Common myeloid progenitor, CD34-positive (primary cell): ENCODE data around the gene PMM2.

Experiments used
- CTCF ChIA-PET: fragments of 350-600 bp; sonication (Branson Sonifier 250); formaldehyde crosslinking; loops from one replicate; lab custom pipeline; 2021; ENCODE audit warnings: antibody characterized with exemption; lab: Charles Lee
- POLR2A ChIA-PET: fragments of 350-600 bp; sonication (Branson Sonifier 250); formaldehyde crosslinking; loops from one replicate; lab custom pipeline; 2021; ENCODE audit warnings: antibody characterized with exemption; lab: Charles Lee
- DNase-seq, 3 donors: peaks; one replicate each; pipeline versions ENCODE4 v3.0.0 to v3.0.0-alpha.2; 2013
- H3K27ac ChIP-seq, 2 experiments: 1 replicate in 1 of 2; 2 replicates in 1 of 2; pipeline ENCODE4 v1.7.0; 2013; ENCODE audit warnings: inconsistent platforms in 2 of 2, low read length in 2 of 2, mild to moderate bottlenecking in 2 of 2, low read depth in 1 of 2, moderate library complexity in 1 of 2; ENCODE audit not compliant: severe bottlenecking in 2 of 2, insufficient read depth in 1 of 2, poor library complexity in 1 of 2
- H3K27me3 ChIP-seq, 5 experiments: replicated peaks in 2 of 5; 1 replicate in 3 of 5; 2 replicates in 2 of 5; pipeline versions ENCODE4 v1.6.1 to v1.7.0; 2013; ENCODE audit warnings: low read length in 4 of 5, mild to moderate bottlenecking in 2 of 5, moderate library complexity in 2 of 5, inconsistent platforms in 1 of 5; ENCODE audit not compliant: insufficient read depth in 5 of 5, control insufficient read depth in 4 of 5
- H3K36me3 ChIP-seq, 4 experiments: 1 replicate in 2 of 4; 2 replicates in 2 of 4; pipeline versions ENCODE4 v1.6.1 to v1.7.0; 2013; ENCODE audit warnings: low read length in 3 of 4, control low read depth in 1 of 4, mild to moderate bottlenecking in 1 of 4; ENCODE audit not compliant: control insufficient read depth in 4 of 4, insufficient read depth in 4 of 4
- H3K4me1 ChIP-seq, 4 experiments: 1 replicate in 3 of 4; 2 replicates in 1 of 4; pipeline versions ENCODE4 v1.6.1 to v1.7.1; 2013; ENCODE audit warnings: low read length in 3 of 4, mild to moderate bottlenecking in 3 of 4, control low read depth in 1 of 4, inconsistent platforms in 1 of 4, moderate library complexity in 1 of 4; ENCODE audit not compliant: control insufficient read depth in 4 of 4, insufficient read depth in 4 of 4; ENCODE audit errors: control extremely low read depth in 1 of 4
- H3K4me3 ChIP-seq, 7 experiments: 1 replicate in 4 of 7; 2 replicates in 3 of 7; pipeline versions ENCODE4 v1.5.1 to v1.7.0; 2013; ENCODE audit warnings: mild to moderate bottlenecking in 7 of 7, low read length in 6 of 7, moderate library complexity in 6 of 7, inconsistent platforms in 2 of 7, low read depth in 2 of 7, control low read depth in 1 of 7; ENCODE audit not compliant: insufficient read depth in 4 of 7, control insufficient read depth in 1 of 7; ENCODE audit errors: extremely low read depth in 1 of 7
- H3K9me3 ChIP-seq, 5 experiments: 1 replicate in 4 of 5; 2 replicates in 1 of 5; pipeline versions ENCODE4 v1.6.1 to v1.7.1; 2013; ENCODE audit warnings: low read length in 4 of 5, mild to moderate bottlenecking in 2 of 5, inconsistent platforms in 1 of 5, low read depth in 1 of 5, moderate library complexity in 1 of 5; ENCODE audit not compliant: control insufficient read depth in 4 of 5, insufficient read depth in 2 of 5; ENCODE audit errors: control extremely low read depth in 1 of 5
- WGBS: methylation state at CpG from one replicate; pipeline ENCODE4 v1.1.5; 2013; ENCODE audit not compliant: insufficient coverage; 5-methylcytosine and 5-hydroxymethylcytosine counted together

The PMM2 gene

DNA sequence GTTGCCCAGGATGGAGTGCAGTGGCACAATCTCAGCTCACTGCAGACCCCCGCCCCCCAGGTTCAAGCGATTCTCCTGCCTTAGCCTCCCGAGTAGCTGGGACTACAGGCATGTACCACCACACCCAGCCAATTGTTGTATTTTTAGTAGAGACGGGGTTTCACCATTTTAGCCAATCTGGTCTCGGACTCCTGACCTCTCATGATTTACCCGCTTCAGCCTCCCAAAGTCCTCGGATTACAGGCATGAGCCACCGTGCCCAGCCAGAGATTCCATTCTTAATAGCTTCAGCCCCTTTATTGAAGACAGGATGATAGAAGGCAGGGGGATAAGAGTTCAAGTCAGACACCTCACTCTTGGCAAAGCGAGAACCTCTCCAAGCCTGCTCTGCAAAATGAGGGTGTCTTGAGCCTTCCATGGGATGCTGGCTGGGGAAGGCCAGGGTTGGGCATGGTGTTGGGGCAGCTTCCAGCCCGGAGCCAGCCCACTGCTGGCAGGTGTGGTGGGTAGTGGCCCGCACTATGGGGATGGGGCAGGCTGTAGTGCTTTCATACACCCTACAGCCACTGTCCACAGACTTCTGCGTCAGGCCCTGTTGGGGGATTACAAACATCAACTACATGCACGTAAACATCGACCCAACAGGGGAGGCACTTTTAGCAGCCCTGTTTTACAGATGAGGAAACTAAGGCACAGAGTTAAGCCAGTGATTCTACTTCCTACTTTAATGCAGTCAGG lies 67.7 kb downstream of the PMM2 start:
- peaks cover 0 to 15% (median 0%) of the 10 kb centered on the region in 4 experiments for H3K36me3 ChIP-seq
- no peak for DNase-seq
- ChIA-PET POLR2A (no interaction called here), CTCF (no interaction called here)
- 98% methylated on average over 14 of the region's 14 CpGs for WGBS
- H3K27me3 ChIP-seq, result no peaks in the 10 kb centered on the region
- H3K4me1 ChIP-seq, result peaks cover 3 to 49% (median 33%) of the 10 kb centered on the region in 4 experiments
- no peaks in the 10 kb centered on the region for H3K9me3 ChIP-seq
- H3K27ac ChIP-seq, result no peak overlapping the region
- H3K4me3 ChIP-seq, result no peak overlapping the region

DNA sequence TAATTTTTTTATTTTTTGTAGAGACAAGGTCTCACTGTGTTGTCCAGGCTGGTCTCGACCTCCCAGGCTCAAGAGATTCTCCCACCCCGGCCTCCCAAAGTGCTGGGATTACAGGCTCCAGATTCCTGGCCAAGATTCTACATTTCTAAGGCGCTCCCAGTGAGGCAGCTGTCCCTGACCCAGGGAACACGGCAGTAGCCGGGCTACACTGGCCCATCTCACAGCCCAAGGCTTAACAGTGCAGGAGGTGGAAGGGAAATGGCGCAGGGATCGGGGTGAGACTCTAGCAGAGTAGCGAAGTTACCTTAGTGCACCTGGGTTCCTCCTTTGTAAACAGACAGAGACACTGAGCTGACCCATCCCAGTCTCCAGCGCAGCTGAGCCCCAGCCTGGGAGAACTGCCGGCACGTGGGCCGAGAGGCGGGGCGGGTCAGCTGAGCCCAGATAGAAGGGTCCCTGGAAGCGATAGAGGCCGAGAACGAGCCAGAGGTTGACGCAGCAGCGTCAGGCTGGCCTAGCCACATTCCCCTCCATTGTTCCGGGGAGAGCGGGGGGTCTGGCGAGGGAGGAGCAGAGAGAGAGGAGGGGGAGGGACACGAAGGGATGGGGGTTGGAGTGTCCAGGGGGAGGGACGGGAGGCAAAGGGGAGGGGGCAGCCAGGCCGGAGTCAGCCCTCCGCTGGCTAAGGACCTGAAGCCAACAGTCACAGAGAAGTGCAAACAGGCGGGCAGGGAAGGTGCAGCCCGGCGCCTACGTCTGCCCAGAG lies 68.7 kb downstream of the PMM2 start:
- ChIA-PET CTCF (no interaction called here), POLR2A (no interaction called here)
- Histone ChIP-seq H3K4me1 (peaks cover 3 to 59% (median 40%) of the 10 kb centered on the region in 4 experiments), H3K9me3 (no peaks in the 10 kb centered on the region), H3K27ac (no peak overlapping the region), H3K36me3 (peaks cover 0 to 13% (median 0%) of the 10 kb centered on the region in 4 experiments), H3K4me3 (peak overlapping the region in 3 of 7 experiments; percentile 70 to 82 (median 78)), H3K27me3 (no peaks in the 10 kb centered on the region)
- no peak for DNase-seq
- 90% methylated on average over 19 of the region's 30 CpGs for WGBS

DNA sequence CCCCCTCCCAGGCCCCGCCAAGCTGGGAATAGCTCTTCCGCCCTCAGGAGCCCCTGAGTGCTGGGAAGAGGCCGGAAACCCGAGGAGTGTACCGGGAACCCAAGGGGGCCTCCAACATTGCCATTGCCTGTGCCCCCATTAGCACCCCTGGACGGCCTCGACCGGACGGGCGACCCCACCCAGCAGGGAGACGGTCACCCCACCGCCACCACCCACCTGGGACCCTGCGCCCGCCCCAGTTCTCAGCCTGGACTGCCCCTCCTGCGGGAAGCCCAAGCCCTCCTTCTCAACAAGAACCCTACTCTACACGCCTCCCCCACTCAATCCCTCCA lies 69.2 kb downstream of the PMM2 start:
- no peak for DNase-seq
- H3K27me3 ChIP-seq, result no peaks in the 10 kb centered on the region
- H3K36me3 ChIP-seq, result peaks cover 0 to 9% (median 0%) of the 10 kb centered on the region in 4 experiments
- H3K27ac ChIP-seq, result no peak overlapping the region
- CTCF ChIA-PET, result interaction anchor here (1.0 kb wide), 1 partner anchor 13 kb away, joined by 3 read pairs; no protein-coding TSS in a partner anchor
- peaks cover 3 to 64% (median 40%) of the 10 kb centered on the region in 4 experiments for H3K4me1 ChIP-seq
- WGBS, result 56% methylated on average over 8 of the region's 16 CpGs
- POLR2A ChIA-PET, result no interaction called here
- H3K4me3 ChIP-seq, result peak overlapping the region in 6 of 7 experiments; percentile 67 to 87 (median 74)
- H3K9me3 ChIP-seq, result no peaks in the 10 kb centered on the region

DNA sequence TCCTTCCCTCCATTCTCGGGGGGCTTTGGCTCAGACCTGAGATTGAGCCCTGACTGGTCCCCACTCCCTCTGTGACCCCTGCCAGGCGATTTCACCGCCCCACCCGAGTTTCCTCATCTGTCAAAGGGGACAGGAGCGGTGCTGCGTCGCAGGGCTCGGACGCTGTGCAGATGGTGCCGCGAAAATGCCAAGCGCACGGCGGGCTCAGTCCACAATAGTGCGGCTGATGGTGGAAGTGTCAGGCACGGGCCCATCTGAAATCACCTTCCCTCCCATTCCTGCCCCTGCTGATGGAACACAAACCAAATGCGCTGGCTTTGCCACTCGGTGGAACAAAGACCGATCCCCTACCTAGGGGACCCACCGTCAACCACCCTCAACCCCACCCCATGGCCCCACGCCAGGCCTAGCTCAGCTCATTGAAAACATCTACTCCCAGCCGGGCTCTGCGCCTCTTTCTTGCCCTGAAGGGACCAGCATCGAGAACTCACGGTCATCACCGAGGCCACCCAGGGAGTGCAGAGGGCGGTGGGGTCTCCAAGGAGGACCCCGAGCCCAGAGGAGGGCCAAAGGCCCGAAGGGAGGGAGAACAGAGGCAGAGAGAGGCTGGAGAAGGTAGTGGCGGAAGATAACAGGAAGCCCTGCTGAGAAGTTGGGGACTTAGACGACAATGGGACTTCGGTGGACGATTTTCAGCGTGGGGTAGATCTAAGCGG lies 69.7 kb downstream of the PMM2 start:
- CTCF ChIA-PET, result interaction anchor here (1.0 to 1.8 kb wide), 2 partner anchors 12 to 235 kb away, joined by 3 read pairs; no protein-coding TSS in a partner anchor
- Histone ChIP-seq H3K27me3 (no peaks in the 10 kb centered on the region), H3K27ac (peak overlapping the region in 1 of 2 experiments; percentile 67), H3K4me1 (peaks cover 3 to 69% (median 40%) of the 10 kb centered on the region in 4 experiments), H3K4me3 (peak overlapping the region; percentile 54 to 87 (median 70)), H3K36me3 (peaks cover 0 to 9% (median 0%) of the 10 kb centered on the region in 4 experiments), H3K9me3 (no peaks in the 10 kb centered on the region)
- WGBS, result 12% methylated on average over 30 of the region's 35 CpGs
- peak in 1 of 3 donors; percentile 41 for DNase-seq
- POLR2A ChIA-PET, result interaction anchor here (1.5 kb wide), 1 partner anchor 73 kb away, joined by 3 read pairs; no protein-coding TSS in a partner anchor

DNA sequence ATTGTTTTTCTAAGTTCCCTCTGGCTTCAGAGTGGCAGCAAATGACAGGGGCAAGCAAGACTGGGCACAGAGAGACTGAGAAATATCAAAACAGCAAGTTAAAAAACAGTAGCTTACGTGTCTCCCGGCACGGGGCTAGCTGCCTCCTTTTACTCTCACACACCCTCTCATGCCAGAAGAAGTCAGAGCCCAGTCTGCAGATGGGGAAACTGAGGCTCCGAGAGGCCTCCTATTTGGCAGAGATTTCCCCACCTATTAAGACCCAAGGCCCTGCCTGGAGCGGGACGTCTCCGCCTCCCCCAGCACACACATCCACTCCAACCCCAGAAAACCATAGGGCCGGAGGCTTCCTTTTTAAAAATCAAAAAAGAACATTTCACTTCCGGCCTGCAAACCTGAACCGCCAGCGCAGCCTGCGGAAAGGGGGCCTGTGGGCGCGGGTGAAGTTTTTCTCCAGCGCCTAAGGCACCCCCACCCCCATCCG lies 70.3 kb downstream of the PMM2 start:
- Histone ChIP-seq H3K36me3 (peaks cover 0 to 9% (median 0%) of the 10 kb centered on the region in 4 experiments), H3K4me1 (peaks cover 3 to 69% (median 40%) of the 10 kb centered on the region in 4 experiments), H3K9me3 (no peaks in the 10 kb centered on the region), H3K4me3 (peak overlapping the region; percentile 54 to 87 (median 70)), H3K27ac (peak overlapping the region in 1 of 2 experiments; percentile 67), H3K27me3 (no peaks in the 10 kb centered on the region)
- peak; percentile 30 to 92 (median 85) for DNase-seq
- CTCF ChIA-PET, result interaction anchor here (1.0 to 1.8 kb wide), 4 partner anchors 12 to 234 kb away, joined by 3 to 5 read pairs (median 4); no protein-coding TSS in a partner anchor
- POLR2A ChIA-PET, result interaction anchor here (1.3 to 1.5 kb wide), 2 partner anchors 10 to 73 kb away, joined by 3 to 5 read pairs; no protein-coding TSS in a partner anchor
- WGBS, result 0% methylated on average over 6 of the region's 16 CpGs

DNA sequence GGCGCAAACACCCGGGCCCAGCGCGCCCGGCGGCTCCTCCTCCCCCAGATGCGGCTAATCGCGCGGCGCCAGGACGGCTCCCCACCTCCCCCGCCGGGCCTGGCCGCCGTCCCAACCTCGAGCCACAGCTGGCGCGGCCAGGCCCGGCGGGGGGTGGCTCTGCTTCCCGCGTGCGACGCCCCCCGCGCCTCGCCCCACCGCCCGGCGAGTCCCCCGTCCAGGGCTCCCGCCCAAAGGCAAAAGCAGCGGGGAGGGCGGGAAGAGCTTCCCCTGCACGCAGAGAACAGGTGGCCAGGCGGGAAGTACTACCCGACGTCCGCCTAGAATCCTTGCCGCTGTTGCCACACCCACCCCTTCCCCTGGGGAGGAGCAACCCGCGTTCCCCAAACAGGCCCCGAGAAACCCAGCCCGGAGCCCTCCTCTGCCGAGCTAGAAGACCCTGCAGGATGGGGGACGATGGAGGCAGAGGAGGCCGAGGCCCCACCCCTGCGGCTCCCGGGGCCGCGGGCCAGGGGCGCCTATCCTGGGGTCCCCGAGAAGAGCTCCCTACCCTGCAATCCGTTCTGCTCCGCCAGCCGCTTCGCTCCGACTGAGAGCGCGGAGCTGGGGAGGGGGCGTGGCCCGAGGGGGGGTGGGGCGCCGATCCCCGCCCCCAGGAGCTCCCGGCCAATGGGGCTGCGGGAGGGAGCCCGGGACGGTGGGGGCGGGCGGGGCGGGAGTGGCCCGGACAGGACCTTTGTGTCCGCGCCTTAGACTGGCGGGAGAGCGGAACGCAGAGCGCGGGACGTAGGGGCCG lies 71.0 kb downstream of the PMM2 start, which contains the start of gene CARHSP1:
TSS of gene CARHSP1 (minus strand) at position 591 of the 796 bp plus-strand sequence. CDS start 9,678 bp downstream, outside the sequence.
- Histone ChIP-seq H3K36me3 (peaks cover 0 to 7% (median 0%) of the 10 kb centered on the region in 4 experiments), H3K4me3 (peak within 1 kb of the TSS; percentile 54 to 87 (median 70)), H3K9me3 (no peaks in the 10 kb centered on the region), H3K27me3 (no peaks in the 10 kb centered on the region), H3K27ac (peak within 1 kb of the TSS in 1 of 2 experiments; percentile 67), H3K4me1 (peaks cover 3 to 69% (median 40%) of the 10 kb centered on the region in 4 experiments)
- DNase-seq, result peak; percentile 81 to 90 (median 84)
- 0% methylated on average over 57 of the region's 83 CpGs for WGBS
- POLR2A ChIA-PET, result interaction anchor here (0.7 to 1.5 kb wide), 4 partner anchors 11 to 223 kb away, joined by 3 to 6 read pairs (median 4); partner anchors contain the start of gene HAPSTR1
- CTCF ChIA-PET, result interaction anchor here (0.9 to 1.8 kb wide), 6 partner anchors 9 to 233 kb away, joined by 3 to 5 read pairs (median 4); partner anchors contain the start of gene LITAFD
